SW 1271 (cell line): ENCODE measurements around the gene SMCO4.
A peak's percentile ranks its signal among the peaks of the same experiment; 100 is the strongest.
"Not testable (repeated sequence)": the region's sequence is repeated elsewhere in the genome, so short reads cannot be mapped to it uniquely, and the experiment has no call there.

Source experiments
- DNase-seq, 2 experiments: peaks; one replicate each; lab custom pipeline; 2025; lab: John Stamatoyannopoulos, UW

Gene SMCO4

DNA sequence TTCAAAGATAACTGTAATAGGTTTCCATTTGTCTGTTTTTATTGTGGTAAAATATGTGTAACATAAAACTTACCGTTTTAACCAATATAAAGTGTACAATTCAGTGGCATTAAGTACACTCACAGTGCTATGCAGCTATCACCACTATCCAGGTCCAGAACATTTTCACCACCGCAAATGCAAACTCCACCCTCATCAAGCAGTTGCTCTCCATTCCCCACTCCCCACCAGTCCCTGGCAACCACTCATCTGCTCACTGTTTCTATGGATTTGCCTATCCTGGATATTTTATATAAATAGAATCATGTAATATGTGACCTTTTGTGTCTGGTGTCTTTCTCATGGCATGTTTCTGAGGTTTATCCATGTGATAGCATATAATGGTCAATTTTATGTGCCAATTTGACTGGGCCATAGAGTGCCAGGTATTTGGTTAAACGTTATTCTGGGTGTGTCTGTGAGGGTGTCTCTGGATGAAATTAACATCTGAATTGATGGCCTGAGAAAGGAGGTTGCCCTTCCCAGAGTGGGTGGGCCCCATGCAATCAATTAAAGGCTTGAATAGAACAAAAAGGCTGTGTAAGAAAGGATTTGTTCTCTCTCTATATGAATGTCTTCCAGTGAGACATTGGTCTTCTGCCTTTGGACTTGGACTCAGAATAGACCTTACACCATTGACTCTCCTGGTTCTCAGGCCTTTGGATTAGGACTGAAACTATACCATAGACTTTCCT, 17.2 kb upstream of the SMCO4 start:
- no peak for DNase-seq

DNA sequence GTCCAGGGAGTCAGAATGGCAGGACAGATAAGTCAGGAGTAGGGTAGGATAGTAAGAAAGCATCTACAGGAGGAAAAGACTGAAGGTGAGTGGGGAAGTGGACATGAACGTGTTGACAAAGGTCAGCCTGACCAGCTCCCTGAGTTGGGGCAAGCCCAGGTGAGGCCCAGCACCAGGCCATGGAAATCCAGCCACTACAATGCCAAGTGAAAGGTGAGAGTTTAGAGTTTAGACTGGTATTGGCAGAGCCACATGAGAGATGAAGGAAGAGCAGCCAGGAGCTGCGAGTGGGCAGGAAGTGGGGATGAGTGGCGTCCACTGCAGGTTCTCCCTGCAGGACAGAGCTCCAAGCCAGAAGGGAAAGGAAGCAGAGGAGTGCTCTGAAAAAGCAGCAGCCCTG, 16.5 kb upstream of the SMCO4 start:
- DNase-seq = no peak

DNA sequence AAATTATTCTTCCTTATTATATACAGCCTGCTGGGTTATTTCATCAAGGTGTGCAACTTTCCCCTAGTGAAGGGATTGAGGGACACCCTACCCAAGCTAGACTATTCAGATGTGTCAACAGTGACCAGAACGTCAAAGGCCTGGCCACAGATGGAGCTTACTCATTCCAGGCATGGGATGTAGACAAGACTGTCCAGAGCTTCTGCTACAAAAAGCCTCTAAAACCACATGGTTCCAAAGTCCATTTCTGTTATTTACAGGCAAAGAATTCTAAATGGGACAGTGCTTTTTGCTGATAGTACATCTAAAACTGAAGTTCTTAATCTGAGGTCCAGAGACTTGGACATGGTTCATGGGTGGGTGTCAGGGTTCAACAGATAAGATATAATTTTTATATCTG, 9.7 kb upstream of the SMCO4 start:
- no peak for DNase-seq

GRCh38 chr11:93549976-93550375, 6.8 kb upstream of the SMCO4 start:
- DNase-seq = no peak

- DNase-seq = no peak
Observed at GRCh38 chr11:93548679-93549319, 5.6 kb upstream of the SMCO4 start.

- no peak for DNase-seq
Observed at GRCh38 chr11:93547773-93548172, 4.6 kb upstream of the SMCO4 start.

GRCh38 chr11:93547028-93547427, 3.8 kb upstream of the SMCO4 start:
- DNase-seq = no peak

GRCh38 chr11:93545566-93545965, 2.4 kb upstream of the SMCO4 start:
- DNase-seq = no peak

DNA sequence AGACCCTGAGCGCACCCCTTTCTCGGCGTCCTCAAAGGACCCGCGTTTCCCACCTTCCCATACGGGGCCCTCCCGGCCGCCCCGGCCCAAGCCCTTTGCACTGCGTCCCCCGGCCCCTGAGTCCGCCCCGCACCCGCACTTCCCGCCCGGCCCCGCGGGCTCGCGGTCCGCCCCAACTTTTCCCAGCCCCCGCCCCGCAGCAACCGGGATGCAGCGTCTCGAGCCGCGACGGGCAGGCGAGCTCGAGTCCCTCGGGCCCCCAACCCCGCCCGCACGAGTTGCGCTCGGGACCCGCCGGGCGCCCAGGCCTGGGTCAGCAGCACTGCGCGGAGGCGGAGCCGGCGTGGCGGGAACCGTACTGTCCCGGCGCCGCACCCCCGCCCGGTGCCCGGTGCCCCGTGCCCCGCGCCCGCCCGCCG, 371 bp downstream of the SMCO4 start:
- no peak for DNase-seq

DNA sequence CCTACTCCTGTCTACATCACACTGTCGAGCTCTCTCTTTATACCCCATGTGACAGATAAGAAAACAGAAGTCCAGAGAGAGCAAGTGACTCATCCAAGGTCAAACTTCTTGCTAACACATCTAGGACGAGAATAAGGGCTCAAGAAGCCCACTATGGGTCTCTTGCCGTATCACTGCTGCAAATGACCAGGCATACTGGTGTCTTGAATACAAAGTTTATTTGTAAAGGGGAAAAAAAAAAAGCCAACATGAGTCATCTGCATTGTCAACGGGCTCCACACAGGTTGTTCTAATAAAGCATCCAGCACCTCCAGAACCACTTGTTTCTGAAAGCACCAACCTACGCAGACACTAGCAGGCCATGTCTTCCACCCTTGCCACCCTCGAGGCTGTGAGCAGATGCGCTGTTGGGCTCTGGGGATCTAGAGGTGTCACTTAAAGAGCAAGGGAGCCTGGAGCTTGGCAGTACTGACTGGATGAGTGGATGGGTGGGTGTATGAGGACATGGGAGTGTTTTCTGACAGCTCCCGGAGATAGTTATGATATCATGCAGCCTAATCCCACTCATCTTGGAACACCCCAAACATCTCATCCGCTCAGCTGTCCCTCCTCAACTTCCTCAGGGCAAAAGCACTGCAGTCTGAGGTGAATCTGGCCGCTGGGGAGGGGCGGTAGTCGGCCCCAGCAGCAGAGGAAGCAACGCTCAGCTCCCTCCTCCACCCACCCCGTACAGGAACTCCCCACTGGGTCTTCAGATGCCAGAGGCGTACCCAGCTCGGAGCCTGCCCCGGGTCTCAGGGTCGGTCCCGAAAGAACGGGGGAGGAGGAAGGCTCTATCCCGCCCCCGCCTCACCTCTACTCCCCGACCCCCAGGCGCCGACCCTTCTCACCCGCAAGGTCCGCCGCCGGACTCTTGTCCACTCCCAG, 1.0 kb downstream of the SMCO4 start:
- DNase-seq = peak in 1 of 2 experiments; percentile 65

DNA sequence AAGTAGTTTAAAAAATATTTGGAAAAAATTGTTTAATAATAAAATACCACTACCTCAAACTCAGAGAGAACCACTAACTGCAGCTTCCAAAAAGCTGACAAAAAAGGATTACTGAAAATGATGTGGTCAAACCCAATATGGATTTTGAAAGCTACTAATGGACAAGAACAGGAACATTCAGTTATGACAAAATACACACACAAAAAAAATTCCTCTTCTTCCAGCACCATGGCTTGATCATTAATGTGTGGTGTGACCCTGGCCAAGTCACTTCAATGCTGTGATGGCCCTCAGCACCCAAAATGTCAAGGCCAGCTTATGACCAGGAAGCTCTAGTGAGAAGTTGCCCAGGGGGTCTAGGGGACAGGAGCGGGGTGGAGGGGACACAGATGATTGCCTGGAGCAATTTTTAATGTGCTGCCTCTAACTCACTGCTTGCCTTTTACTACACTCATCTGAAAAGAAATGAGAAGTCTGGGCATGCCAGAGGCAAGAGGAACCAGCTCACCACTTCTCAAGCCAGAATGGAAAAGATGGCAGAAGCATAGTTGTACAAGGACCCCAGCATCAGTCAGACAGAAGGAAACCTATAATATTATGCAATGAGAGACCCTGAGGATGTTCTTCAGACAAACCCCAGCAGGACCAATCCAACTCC, 2.2 kb downstream of the SMCO4 start:
- DNase-seq = no peak

DNA sequence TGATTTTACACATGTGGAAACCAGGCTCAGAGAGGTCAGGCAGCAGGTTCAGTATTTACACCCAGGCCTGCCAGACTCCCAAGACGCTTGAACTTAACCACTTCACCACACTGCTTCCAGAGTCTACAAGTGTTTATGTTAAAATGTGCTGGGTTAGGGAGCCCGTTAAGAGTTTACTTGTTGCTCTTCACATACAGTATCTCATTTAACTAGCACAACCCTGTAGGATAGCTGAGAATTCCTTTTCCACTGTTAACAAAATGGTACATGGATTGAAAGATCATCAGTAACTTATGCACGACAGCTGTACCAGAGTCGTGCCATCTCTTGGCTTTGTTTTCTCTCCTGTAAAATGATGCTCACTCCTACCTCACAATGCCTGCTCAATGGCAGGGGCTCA, 2.9 kb downstream of the SMCO4 start:
- DNase-seq = no peak

- DNase-seq = no peak
Observed at GRCh38 chr11:93537767-93538261, 5.4 kb downstream of the SMCO4 start.

GRCh38 chr11:93537049-93537448, 6.1 kb downstream of the SMCO4 start:
- no peak for DNase-seq

DNA sequence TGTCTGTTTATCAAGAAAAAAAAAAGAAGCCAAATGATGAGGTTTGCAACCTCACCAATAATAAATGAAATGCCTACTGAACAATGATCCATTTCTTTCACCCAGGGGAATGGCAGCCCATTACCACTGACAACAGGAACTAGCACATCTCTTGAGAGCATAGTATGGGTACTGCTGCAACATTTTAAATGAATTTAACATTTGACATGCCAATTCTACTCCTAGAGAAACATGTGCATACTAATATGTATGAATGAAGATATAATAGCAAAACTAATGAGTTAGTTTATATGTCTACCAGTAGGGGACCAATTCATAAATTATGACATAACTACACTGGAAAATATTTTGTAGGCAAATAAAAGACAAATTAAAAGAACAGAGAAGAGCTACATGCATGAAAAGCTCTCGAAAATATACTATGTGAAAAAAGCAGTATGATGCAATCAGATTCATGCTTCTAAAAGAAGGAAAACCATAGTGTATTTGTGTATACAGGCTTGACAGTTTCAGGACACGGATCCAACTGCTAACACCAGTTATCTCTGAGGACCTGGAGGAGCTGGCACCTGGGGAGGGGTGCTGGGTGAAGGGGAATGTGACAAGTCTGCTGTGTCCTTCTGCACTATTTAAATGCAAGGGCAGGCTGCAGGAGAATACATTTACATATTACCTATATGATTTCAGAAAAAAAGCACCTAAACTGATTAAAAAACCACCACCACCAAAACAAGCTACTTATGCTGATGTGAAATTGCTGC, 6.9 kb downstream of the SMCO4 start:
- no peak for DNase-seq

GRCh38 chr11:93535578-93535977, 7.6 kb downstream of the SMCO4 start:
- DNase-seq = not testable (repeated sequence)

- no peak for DNase-seq
Observed at GRCh38 chr11:93532806-93533205, 10.4 kb downstream of the SMCO4 start.

GRCh38 chr11:93532281-93532789, 10.9 kb downstream of the SMCO4 start:
- DNase-seq = no peak

DNA sequence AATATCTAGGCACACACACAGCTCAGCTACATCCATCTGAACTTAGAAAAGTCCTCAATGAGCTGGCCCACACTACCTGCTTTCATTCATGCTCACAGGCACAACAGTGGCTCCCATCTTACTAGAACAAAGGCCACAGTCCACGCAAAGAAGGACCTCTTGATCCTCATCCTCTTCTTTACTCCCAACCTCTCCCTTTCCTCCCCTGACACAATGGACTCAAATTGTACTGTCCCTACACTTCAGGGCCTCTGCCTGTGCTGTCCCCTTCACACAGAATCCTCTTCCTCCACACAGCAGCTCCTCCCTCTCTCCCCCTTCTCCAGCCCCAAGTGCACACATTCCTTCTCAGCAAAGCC, 12.7 kb downstream of the SMCO4 start:
- no peak for DNase-seq

- DNase-seq = no peak
Observed at GRCh38 chr11:93529707-93530467, 13.3 kb downstream of the SMCO4 start.
